ENCODE data around the gene TMEM41B.

- TF ChIP-seq CTCF (IDR thresholded peaks at IDR 0.05) (no peak), POLR2A (IDR thresholded peaks at IDR 0.05) (no peak)
Observed at GRCh38 chr11:9249252-9249651, 65.1 kb downstream of the TMEM41B start.

Data from thyroid gland (tissue), 4 donors.